Activated CD4-positive, alpha-beta T cell treated with anti-CD3 and anti-CD28 coated beads, Interleukin-2, amount 10 ng/mL, durations not matched to agents 7 days and 5 days (primary cell): Measurements from ENCODE around the gene MMP20. TPM values are rescaled to one million over a fixed set of nuclear protein-coding genes. Genes with fewer than 3 reads are reported as not detected.

Experiments
- CTCF ChIA-PET: fragments of 350-600 bp; sonication (Branson Sonifier 250); formaldehyde crosslinking; loops from one replicate; lab custom pipeline; 2021; ENCODE audit warnings: antibody characterized with exemption; lab: Charles Lee
- POLR2A ChIA-PET: fragments of 350-600 bp; sonication (Branson Sonifier 250); formaldehyde crosslinking; loops from one replicate; lab custom pipeline; 2021; ENCODE audit warnings: antibody characterized with exemption; lab: Charles Lee
- DNase-seq: peaks from one replicate; pipeline ENCODE4 v3.0.0-alpha.2; 2020
- H3K27ac Mint-ChIP-seq: one replicate; pipeline ENCODE4 v1.8.0; 2021; ENCODE audit warnings: mild to moderate bottlenecking, moderate library complexity, mixed read lengths
- H3K27me3 Mint-ChIP-seq: one replicate; pipeline ENCODE4 v1.8.0; 2021; ENCODE audit warnings: mixed read lengths
- H3K36me3 Mint-ChIP-seq: one replicate; pipeline ENCODE4 v1.8.0; 2021; ENCODE audit warnings: low read depth, mixed read lengths
- H3K4me1 Mint-ChIP-seq: one replicate; pipeline ENCODE4 v1.8.0; 2021; ENCODE audit warnings: mixed read lengths
- H3K4me3 Mint-ChIP-seq: one replicate; pipeline ENCODE4 v1.8.0; 2021; ENCODE audit warnings: mild to moderate bottlenecking, moderate library complexity, mixed read lengths
- H3K9me3 Mint-ChIP-seq: one replicate; pipeline ENCODE4 v1.8.0; 2021; ENCODE audit warnings: mixed read lengths
- total RNA-seq, 2 experiments: library from RNA; stranded (reverse); gene quantifications; one replicate each; pipeline ENCODE4 v1.2.3, GENCODE V29; 2021

MMP20 gene
- total RNA-seq, 2 experiments from 2014 or later = not detected

DNA sequence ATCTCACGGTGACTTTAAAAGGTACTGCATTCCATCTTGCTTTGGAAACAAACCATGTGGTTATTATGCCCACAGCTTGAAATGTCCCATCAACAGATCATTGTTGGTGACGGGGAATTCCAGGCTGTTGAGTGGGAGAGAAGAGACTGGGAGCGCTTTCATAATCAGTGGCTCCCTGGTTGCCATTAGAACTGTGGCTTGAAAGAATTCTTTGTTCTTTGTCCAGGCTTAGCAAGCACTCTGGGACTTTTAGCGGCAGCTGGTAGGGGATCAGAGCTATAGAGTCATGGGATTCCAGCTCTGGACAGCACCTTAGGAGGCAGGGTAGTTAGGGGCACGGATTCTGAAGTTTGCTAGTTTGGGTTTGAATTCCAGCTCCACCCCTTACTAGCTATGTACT lies 22.0 kb downstream of the MMP20 start:
- no peaks in the 10 kb centered on the region for H3K36me3 Mint-ChIP-seq
- ChIA-PET CTCF (interaction anchor here (1.0 to 2.2 kb wide), 2 partner anchors 10 to 14 kb away, joined by 4 to 10 read pairs; no protein-coding TSS in a partner anchor), POLR2A (no interaction called here)
- H3K4me3 Mint-ChIP-seq = no peak overlapping the region
- DNase-seq = no peak
- peaks cover 21% of the 10 kb centered on the region for H3K4me1 Mint-ChIP-seq
- H3K27ac Mint-ChIP-seq = no peak overlapping the region
- no peaks in the 10 kb centered on the region for H3K27me3 Mint-ChIP-seq
- no peaks in the 10 kb centered on the region for H3K9me3 Mint-ChIP-seq

DNA sequence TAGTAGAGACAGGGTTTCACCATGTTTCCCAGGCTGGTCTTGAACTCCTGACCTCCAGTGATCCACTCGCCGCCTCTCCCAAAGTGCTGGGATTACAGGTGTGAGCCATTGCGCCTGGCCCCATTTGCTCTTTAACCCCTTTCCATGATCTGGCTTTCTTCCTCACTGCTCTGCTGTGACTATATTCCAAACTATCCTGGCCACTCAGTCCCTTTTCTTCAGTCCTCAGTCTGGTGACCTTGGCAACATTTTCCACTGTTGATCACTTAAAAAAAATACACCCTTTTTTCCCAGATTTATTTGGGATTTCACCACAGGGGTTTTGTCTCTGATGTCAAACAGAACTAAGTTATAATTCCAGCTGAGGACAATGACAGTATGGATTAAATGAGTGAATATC lies 24.5 kb downstream of the MMP20 start:
- Mint-ChIP-seq H3K4me1 (peaks cover 21% of the 10 kb centered on the region), H3K36me3 (no peaks in the 10 kb centered on the region), H3K9me3 (peaks cover 3% of the 10 kb centered on the region), H3K27ac (no peak overlapping the region), H3K4me3 (no peak overlapping the region), H3K27me3 (no peaks in the 10 kb centered on the region)
- DNase-seq = no peak
- ChIA-PET POLR2A (no interaction called here), CTCF (interaction anchor here (1.1 to 1.5 kb wide), 2 partner anchors 11 to 13 kb away, joined by 4 to 6 read pairs; no protein-coding TSS in a partner anchor)

DNA sequence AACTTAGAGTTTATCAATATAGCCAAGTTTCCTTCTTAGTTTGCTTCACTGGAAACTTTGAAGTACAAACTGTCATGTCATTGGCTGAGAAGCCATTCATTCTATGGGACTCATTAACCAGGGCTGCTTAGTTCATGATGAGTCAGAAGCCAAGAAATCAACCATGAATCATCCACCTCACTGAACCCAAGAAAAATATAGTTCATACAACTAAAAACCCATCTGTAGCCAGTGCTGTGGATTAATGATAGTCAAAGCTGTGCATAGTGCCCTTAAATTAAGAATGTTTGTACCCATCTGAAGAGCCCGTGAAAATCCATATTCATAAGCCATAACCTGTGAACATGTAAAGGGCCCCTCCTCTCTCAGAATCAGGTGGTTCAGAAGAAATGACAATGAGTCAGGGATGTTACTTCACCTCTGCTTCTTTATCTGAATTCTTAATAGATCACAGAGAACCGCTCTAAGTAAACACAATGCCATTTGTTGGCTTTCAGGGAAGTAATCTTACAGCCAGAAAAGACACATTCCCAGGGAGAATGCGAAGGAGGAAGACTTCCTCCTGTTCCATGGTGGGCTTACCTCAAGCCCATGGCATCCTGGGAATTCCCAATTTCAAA lies 25.4 kb downstream of the MMP20 start:
- no peaks in the 10 kb centered on the region for H3K27me3 Mint-ChIP-seq
- CTCF ChIA-PET = interaction anchor here (1.1 to 1.8 kb wide), 3 partner anchors 12 to 52 kb away, joined by 3 to 6 read pairs (median 4); no protein-coding TSS in a partner anchor
- H3K9me3 Mint-ChIP-seq = peaks cover 3% of the 10 kb centered on the region
- no peak overlapping the region for H3K4me3 Mint-ChIP-seq
- no peaks in the 10 kb centered on the region for H3K36me3 Mint-ChIP-seq
- POLR2A ChIA-PET = no interaction called here
- H3K4me1 Mint-ChIP-seq = peaks cover 21% of the 10 kb centered on the region
- no peak overlapping the region for H3K27ac Mint-ChIP-seq
- DNase-seq = no peak

DNA sequence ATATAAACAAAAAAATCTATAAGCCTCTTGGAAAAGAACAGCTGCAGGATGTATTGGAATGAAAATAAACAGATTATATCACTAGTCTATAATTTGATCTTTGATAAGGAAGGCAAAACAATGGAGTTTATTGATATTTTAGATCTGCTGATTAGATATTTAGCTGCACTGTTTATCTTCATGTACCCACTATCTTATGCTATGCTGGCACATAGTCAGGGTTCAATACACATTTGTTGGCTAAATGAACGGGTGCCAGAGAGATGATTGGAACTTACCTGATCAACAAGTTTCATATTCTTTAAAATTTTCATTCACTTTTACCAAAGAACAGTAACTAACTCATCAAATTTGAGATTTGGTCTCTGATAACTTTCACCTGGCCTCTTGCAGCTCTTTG lies 26.9 kb downstream of the MMP20 start:
- ChIA-PET POLR2A (no interaction called here), CTCF (no interaction called here)
- Mint-ChIP-seq H3K27me3 (no peaks in the 10 kb centered on the region), H3K36me3 (no peaks in the 10 kb centered on the region), H3K9me3 (peaks cover 3% of the 10 kb centered on the region), H3K27ac (no peak overlapping the region), H3K4me1 (peaks cover 21% of the 10 kb centered on the region), H3K4me3 (no peak overlapping the region)
- DNase-seq = no peak

DNA sequence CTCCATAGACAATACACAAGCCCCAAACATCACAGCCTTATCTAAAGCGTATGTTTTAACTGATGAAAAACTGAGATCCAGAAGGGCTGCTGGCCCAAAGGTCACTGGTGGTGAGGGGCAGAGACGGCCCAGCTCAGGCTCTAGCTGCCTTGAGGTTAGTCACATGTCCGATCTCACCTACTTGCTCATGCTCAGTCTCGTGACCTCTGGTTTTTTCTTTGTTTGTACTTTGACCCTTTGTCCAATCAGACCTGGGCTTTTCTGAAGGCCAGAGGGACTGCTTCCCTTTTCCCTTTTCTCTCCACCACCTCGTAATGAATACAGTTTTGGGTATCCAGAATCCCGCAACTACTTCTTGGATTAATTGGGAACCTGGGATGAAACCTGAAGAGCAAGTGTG lies 28.6 kb downstream of the MMP20 start:
- Mint-ChIP-seq H3K27ac (no peak overlapping the region), H3K9me3 (peaks cover 3% of the 10 kb centered on the region), H3K4me3 (no peak overlapping the region), H3K36me3 (no peaks in the 10 kb centered on the region), H3K27me3 (no peaks in the 10 kb centered on the region), H3K4me1 (peaks cover 19% of the 10 kb centered on the region)
- ChIA-PET POLR2A (interaction anchor here (0.6 kb wide), 2 partner anchors 140 to 286 kb away, joined by 3 read pairs; no protein-coding TSS in a partner anchor), CTCF (interaction anchor here (0.6 to 1.4 kb wide), 3 partner anchors 29 to 197 kb away, joined by 3 to 4 read pairs (median 4); partner anchors contain the start of gene MMP20)
- DNase-seq = no peak

DNA sequence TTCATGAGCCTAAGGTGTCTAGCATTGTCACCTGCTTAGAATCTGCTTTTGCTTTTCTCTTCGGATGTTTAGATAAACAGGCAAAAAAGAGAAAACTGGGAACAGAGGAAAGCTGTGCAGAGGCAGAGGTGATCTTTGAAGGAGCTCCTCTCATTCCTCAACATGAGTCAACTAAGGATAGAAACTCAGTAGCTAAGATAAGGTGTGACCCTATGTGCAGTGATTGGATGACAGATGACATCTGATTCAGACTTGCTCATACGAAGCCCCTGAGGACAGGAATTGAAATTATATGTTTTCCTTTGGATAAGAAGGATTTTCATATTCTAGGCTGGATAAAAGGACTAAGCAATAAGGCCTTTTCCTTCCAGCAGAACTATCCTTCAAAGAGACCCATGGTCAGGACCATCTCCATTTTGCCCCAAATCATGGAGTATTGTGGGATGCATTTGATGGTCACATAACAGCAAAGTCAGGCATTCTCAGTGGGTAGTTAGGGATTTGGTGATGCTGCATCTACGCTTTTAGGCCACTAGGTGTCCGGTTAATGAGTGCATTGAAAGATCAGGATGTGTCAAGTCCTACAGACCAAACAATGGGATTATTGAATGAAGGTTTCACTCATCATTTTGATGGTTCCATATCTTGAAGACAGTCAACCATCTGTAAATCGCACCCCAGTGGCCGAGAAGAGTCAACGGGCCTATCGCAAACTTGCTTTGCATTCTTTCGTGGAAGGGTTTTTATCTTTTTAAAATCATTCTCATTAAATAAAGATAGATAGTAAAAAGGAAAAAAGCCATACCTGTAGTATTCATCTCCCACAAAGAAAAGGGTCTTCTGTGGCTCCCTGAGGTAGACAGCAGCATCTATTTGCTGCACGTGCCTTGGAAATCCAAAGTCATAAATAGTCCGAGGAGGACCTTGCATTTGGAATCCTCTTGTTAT lies 32.2 kb downstream of the MMP20 start:
- H3K27ac Mint-ChIP-seq = no peak overlapping the region
- no peak overlapping the region for H3K4me3 Mint-ChIP-seq
- no peaks in the 10 kb centered on the region for H3K27me3 Mint-ChIP-seq
- POLR2A ChIA-PET = no interaction called here
- H3K36me3 Mint-ChIP-seq = no peaks in the 10 kb centered on the region
- CTCF ChIA-PET = interaction anchor here (0.9 to 1.0 kb wide), 2 partner anchors 12 to 243 kb away, joined by 3 to 4 read pairs; no protein-coding TSS in a partner anchor
- peaks cover 11% of the 10 kb centered on the region for H3K9me3 Mint-ChIP-seq
- DNase-seq = no peak
- peaks cover 4% of the 10 kb centered on the region for H3K4me1 Mint-ChIP-seq

DNA sequence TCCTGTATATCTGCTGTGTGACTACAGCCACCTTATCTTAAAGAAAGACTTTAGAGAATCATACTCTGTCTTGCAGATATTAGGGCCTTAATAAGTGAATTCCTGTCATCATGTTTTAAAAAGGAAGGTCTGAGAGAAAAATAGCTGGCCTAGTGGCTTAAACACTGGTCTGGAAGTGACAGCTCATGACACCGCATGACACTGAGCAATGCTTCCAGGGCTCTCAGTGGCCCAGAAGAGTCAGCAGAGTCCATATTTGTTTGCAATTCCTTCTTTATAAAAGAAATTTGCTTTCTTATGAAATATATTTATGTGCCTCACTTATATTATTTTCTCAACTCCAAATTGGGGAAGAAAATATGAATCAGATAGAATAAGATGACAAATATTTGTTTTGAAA lies 33.0 kb downstream of the MMP20 start:
- H3K36me3 Mint-ChIP-seq = peaks cover 1% of the 10 kb centered on the region
- CTCF ChIA-PET = interaction anchor here (0.9 to 1.0 kb wide), 2 partner anchors 11 to 242 kb away, joined by 3 to 4 read pairs; no protein-coding TSS in a partner anchor
- POLR2A ChIA-PET = no interaction called here

DNA sequence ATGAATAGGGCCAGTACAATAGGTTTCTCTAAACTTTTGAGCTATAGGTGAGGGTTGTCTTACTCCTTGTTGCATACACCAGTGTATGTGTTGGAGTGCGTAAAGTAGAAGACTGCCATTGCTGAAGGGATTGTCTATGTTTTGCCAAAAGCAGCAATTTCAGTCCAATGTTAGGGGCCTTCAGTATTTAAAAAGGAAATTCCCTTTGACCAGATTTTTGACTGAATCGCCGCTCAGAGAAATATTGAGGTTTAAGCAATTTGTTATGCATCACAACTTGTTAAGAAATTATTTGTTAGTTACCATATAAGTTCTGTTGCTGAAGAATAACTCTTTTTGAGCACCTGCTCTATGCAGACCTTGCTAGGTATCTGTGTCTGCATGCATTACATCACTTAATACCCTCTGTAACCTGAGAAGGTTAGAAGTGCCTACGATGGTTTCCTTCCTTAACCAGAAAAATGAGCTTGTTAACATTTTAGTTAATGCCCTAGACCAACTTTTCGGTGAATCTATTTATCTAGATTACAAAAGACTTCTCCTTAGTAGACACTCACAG lies 33.9 kb downstream of the MMP20 start:
- POLR2A ChIA-PET = no interaction called here
- no peak for DNase-seq
- Mint-ChIP-seq H3K36me3 (peaks cover 1% of the 10 kb centered on the region), H3K4me1 (peaks cover 4% of the 10 kb centered on the region), H3K27me3 (no peaks in the 10 kb centered on the region), H3K9me3 (peaks cover 16% of the 10 kb centered on the region), H3K27ac (no peak overlapping the region), H3K4me3 (no peak overlapping the region)
- CTCF ChIA-PET = interaction anchor here (0.6 to 0.8 kb wide), 2 partner anchors 15 to 1282 kb away, joined by 3 read pairs; no protein-coding TSS in a partner anchor

More for the DNA sequence above, 33.0 kb downstream of the MMP20 start:
- Mint-ChIP-seq H3K27ac (no peak overlapping the region), H3K27me3 (no peaks in the 10 kb centered on the region), H3K4me1 (peaks cover 4% of the 10 kb centered on the region), H3K4me3 (no peak overlapping the region), H3K9me3 (peaks cover 14% of the 10 kb centered on the region)
- no peak for DNase-seq

DNA sequence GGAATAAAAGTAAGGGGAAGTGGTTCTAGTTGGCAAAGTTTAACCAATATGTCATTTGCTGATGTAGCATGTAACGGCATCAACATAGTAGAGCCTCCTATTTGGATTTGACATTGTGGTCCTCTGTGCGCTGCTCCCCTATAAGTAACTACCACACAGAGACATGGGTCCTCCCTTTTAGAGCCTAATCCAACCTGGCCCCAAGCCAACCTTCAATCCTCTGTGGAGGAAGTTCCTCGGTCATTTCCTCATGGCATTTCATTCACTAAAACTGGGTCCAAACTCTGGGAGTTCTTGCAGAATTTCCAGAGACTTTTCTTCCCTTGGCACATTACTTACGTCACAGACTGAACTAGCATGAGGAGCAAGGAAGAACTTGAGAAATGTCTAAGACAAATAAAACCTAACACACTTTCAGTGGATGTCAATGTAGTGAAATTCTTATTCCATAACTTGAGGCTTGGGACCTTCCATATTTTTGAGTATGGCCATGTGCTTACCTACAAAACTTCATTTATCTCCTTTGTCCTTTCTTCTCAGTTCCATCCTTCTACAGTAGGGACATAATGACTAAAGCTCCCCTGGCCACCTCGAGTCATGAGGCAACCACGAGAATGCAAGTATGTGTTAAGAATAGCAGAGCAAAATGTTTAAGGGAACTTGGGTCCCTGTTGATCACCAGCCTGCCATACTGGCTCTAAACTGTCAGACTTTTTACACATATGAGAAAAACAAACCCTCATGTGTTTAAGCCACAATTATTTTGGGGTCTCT lies 34.7 kb downstream of the MMP20 start:
- Mint-ChIP-seq H3K9me3 (peaks cover 12% of the 10 kb centered on the region), H3K4me3 (no peak overlapping the region), H3K27ac (no peak overlapping the region), H3K27me3 (peaks cover 4% of the 10 kb centered on the region), H3K36me3 (peaks cover 1% of the 10 kb centered on the region), H3K4me1 (peaks cover 4% of the 10 kb centered on the region)
- DNase-seq = no peak
- POLR2A ChIA-PET = no interaction called here
- CTCF ChIA-PET = no interaction called here

DNA sequence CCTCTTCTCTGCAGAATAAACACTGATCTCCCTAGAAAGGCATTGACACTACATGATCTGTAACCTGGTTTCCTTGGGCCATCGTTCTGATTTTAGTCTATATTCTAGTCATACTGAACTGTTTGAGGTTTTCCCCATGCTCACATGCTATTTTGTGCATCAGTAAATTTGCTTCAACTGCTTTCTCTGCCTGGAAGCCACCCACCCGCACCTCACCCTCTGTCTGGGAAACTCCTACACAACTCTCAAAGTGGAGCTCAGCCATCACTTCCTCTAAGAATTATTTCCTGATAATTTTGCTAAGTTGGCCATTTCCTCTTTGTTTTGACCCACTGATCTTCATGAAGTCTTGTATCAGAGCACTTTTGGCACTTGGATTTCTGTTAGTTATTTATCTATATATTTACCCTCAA lies 36.1 kb downstream of the MMP20 start:
- Mint-ChIP-seq H3K4me3 (no peak overlapping the region), H3K27ac (no peak overlapping the region), H3K36me3 (peaks cover 1% of the 10 kb centered on the region), H3K4me1 (peaks cover 4% of the 10 kb centered on the region), H3K27me3 (peaks cover 4% of the 10 kb centered on the region), H3K9me3 (peaks cover 17% of the 10 kb centered on the region)
- ChIA-PET POLR2A (no interaction called here), CTCF (interaction anchor here (0.7 kb wide), 1 partner anchor 9 kb away, joined by 3 read pairs; no protein-coding TSS in a partner anchor)
- no peak for DNase-seq

DNA sequence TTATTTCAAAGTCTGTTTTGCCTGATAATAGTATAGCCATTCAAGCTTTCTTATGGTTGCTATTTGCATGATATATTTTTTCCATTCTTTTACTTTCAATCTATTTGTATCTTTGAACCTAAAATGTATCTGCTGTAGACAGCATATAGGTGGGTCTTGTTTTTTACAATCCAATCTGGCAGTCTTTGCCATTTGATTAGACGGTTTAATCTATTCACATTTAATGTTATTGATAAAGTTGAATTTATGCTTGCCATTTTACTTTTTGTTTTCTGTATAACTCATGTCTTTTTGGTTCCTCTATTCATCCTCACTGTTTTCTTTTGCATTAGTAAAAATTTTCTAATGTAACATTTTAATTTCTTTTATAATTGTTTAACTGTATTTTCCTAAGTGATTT lies 37.4 kb downstream of the MMP20 start:
- Mint-ChIP-seq H3K27me3 (peaks cover 4% of the 10 kb centered on the region), H3K4me3 (no peak overlapping the region), H3K4me1 (peaks cover 4% of the 10 kb centered on the region), H3K27ac (no peak overlapping the region), H3K9me3 (peaks cover 17% of the 10 kb centered on the region), H3K36me3 (peaks cover 1% of the 10 kb centered on the region)
- POLR2A ChIA-PET = no interaction called here
- no peak for DNase-seq
- CTCF ChIA-PET = no interaction called here
